GM21825 (cell line): Measurements from ENCODE around the gene FAM118A.
"Not testable (repeated sequence)": the region's sequence is repeated elsewhere in the genome, so short reads cannot be mapped to it uniquely, and the experiment has no call there.

ENCODE experiments used
- ATAC-seq: cut with Tn5 transposase; IDR thresholded peaks from one replicate; pipeline ENCODE4 v1.9.1; 2021; ENCODE audit warnings: mild to moderate bottlenecking, moderate library complexity; ENCODE audit not compliant: unreplicated experiment

Gene FAM118A

GRCh38 chr22:45309422-45310227, at the start of gene FAM118A:
Gene FAM118A, plus strand, starts transcription at chr22:45309934. Its CDS starts 12,446 bp downstream, at chr22:45322380.
- ATAC-seq: peak; percentile 75

- not testable (repeated sequence) for ATAC-seq
Measured at GRCh38 chr22:45260395-45260759, 49.4 kb upstream of the FAM118A start.

GRCh38 chr22:45261407-45262088, 48.2 kb upstream of the FAM118A start:
- ATAC-seq: no peak

- peak; percentile 2 for ATAC-seq
Measured at GRCh38 chr22:45262195-45262930, 47.4 kb upstream of the FAM118A start.

GRCh38 chr22:45262931-45263462, 46.7 kb upstream of the FAM118A start:
- peak; percentile 42 for ATAC-seq

- peak; percentile 67 for ATAC-seq
Measured at GRCh38 chr22:45263463-45264269, 46.1 kb upstream of the FAM118A start.

- ATAC-seq: no peak
Measured at GRCh38 chr22:45265535-45265934, 44.2 kb upstream of the FAM118A start.

GRCh38 chr22:45268167-45268957, 41.4 kb upstream of the FAM118A start:
- ATAC-seq: no peak

- ATAC-seq: no peak
Measured at GRCh38 chr22:45268958-45269844, 40.5 kb upstream of the FAM118A start.

- no peak for ATAC-seq
Measured at GRCh38 chr22:45270095-45271020, 39.4 kb upstream of the FAM118A start.

- ATAC-seq: no peak
Measured at GRCh38 chr22:45271667-45272201, 38.0 kb upstream of the FAM118A start.

GRCh38 chr22:45272498-45272897, 37.2 kb upstream of the FAM118A start:
- no peak for ATAC-seq

- ATAC-seq: no peak
Measured at GRCh38 chr22:45273452-45274075, 36.2 kb upstream of the FAM118A start.

- no peak for ATAC-seq
Measured at GRCh38 chr22:45276507-45277105, 33.1 kb upstream of the FAM118A start.

- not testable (repeated sequence) for ATAC-seq
Measured at GRCh38 chr22:45277720-45278119, 32.0 kb upstream of the FAM118A start.

- no peak for ATAC-seq
Measured at GRCh38 chr22:45278125-45278524, 31.6 kb upstream of the FAM118A start.
